K562 (cell line): ENCODE data around the gene AIG1. TPM values are rescaled to one million over a fixed set of nuclear protein-coding genes. Genes with fewer than 3 reads are reported as not detected.

ENCODE experiments used
- ATAC-seq: fragments of 200-7000 bp; cut with Tn5 transposase; 3 replicates; pipeline ENCODE4 v1.9.1; 2020; ENCODE audit warnings: moderate library complexity
- BruUV-seq: library from RNA; stranded (reverse); fragments of 400-500 nt; replicated peaks from 2 replicates; lab custom pipeline; 2021; lab: Mats Ljungman, UMichigan
- CTCF ChIA-PET: fragments of 300-600 bp; formaldehyde crosslinking; extraction: SDS; loops from one replicate; lab custom pipeline; 2021; ENCODE audit warnings: low intra/inter-chr PET ratio; lab: Yijun Ruan, JAX
- POLR2A ChIA-PET: fragments of 300-600, 350-650 bp; sonication (Branson Sonifier 250); formaldehyde crosslinking; extraction: SDS; loops from one replicate; lab custom pipeline; 2021; ENCODE audit warnings: antibody characterized with exemption, inconsistent platforms; lab: Yijun Ruan, JAX
- DNase-seq, 4 experiments: peaks; one replicate each; pipeline versions ENCODE4 v3.0.0 to v3.0.0-alpha.2; 2011 to 2018; ENCODE audit warnings: low spot score in 3 of 4, mixed read lengths in 3 of 4; ENCODE audit errors: extremely low read depth in 1 of 4
- FAIRE-seq: peaks from 2 replicates; lab custom pipeline; 2011; peaks lifted over from hg19 to GRCh38; lab: Jason Lieb, UNC
- H2AFZ ChIP-seq: 2 replicates; pipeline ENCODE4 v1.6.0; 2011; ENCODE audit warnings: low read depth, low read length, control low read depth, inconsistent platforms
- H3K27ac ChIP-seq: fragments of 200-600 bp; 3 replicates; pipeline ENCODE4 v1.8.0; 2011; ENCODE audit warnings: low read depth, mild to moderate bottlenecking, control low read depth, inconsistent platforms, low read length, moderate library complexity, mixed read lengths; ENCODE audit errors: extremely low read depth
- H3K27me3 ChIP-seq, 2 experiments: fragments of 300-600 bp in 1 of 2; 2 replicates in 1 of 2; 3 replicates in 1 of 2; pipeline versions ENCODE4 v1.6.0 to v1.8.0; 2011; ENCODE audit warnings: inconsistent platforms in 2 of 2, low read length in 2 of 2, mild to moderate bottlenecking in 1 of 2, mixed read lengths in 1 of 2, moderate library complexity in 1 of 2; ENCODE audit not compliant: control insufficient read depth in 2 of 2, insufficient read depth in 2 of 2
- H3K36me3 ChIP-seq: fragments of 300-600 bp; 3 replicates; pipeline ENCODE4 v1.8.0; 2011; ENCODE audit warnings: mild to moderate bottlenecking, low read length, inconsistent platforms; ENCODE audit not compliant: control insufficient read depth, insufficient read depth
- H3K4me1 ChIP-seq, 2 experiments: fragments of 200-600 bp in 1 of 2; replicated peaks in 1 of 2; 2 replicates in 1 of 2; 3 replicates in 1 of 2; pipeline versions ENCODE4 v1.5.1 to v1.8.0; 2011; ENCODE audit warnings: inconsistent platforms in 2 of 2, low read length in 2 of 2, mild to moderate bottlenecking in 1 of 2, mixed read lengths in 1 of 2, moderate library complexity in 1 of 2; ENCODE audit not compliant: control insufficient read depth in 2 of 2, insufficient read depth in 2 of 2
- H3K4me2 ChIP-seq: 2 replicates; pipeline ENCODE4 v1.6.1; 2011; ENCODE audit warnings: low read length, control low read depth, inconsistent platforms, mixed read lengths; ENCODE audit not compliant: insufficient read depth
- H3K4me3 ChIP-seq: fragments of 200-600 bp; sonication (generic), shearing (Covaris generic); 2 replicates; pipeline ENCODE4 v1.5.1; 2016; ENCODE audit warnings: control low read depth, inconsistent platforms
- H3K79me2 ChIP-seq: fragments of 200-600 bp; 3 replicates; pipeline ENCODE4 v1.8.0; 2011; ENCODE audit warnings: low read length, inconsistent platforms; ENCODE audit not compliant: control insufficient read depth, insufficient read depth
- H3K9ac ChIP-seq, 2 experiments: 2 replicates each; pipeline versions ENCODE4 v1.6.0 to v1.6.1; 2011; ENCODE audit warnings: low read depth in 2 of 2, low read length in 2 of 2, control low read depth in 1 of 2, inconsistent platforms in 1 of 2, mild to moderate bottlenecking in 1 of 2, mixed read lengths in 1 of 2; ENCODE audit not compliant: insufficient read depth in 1 of 2
- H3K9me1 ChIP-seq: one replicate; pipeline ENCODE4 v1.6.0; 2011; ENCODE audit warnings: inconsistent platforms, mild to moderate bottlenecking, low read length, moderate library complexity; ENCODE audit not compliant: control insufficient read depth, insufficient read depth
- H3K9me3 ChIP-seq: replicated peaks from 2 replicates; pipeline ENCODE4 v1.5.1; 2011; ENCODE audit warnings: low read depth, low read length, inconsistent platforms; ENCODE audit not compliant: control insufficient read depth, insufficient read depth
- H4K20me1 ChIP-seq: replicated peaks from 2 replicates; pipeline ENCODE4 v1.6.1; 2011; ENCODE audit warnings: low read length, inconsistent platforms, mixed read lengths; ENCODE audit not compliant: control insufficient read depth, insufficient read depth
- BACH1 ChIP-seq: fragments of 200-800 bp; sonication (Bioruptor generic); IDR thresholded peaks from 2 replicates; pipeline ENCODE4 v1.6.1; 2016; ENCODE audit warnings: missing genetic modification characterization, missing compliant biosample characterization
- BMI1 ChIP-seq: fragments of 150-350 bp; IDR thresholded peaks from 2 replicates; pipeline ENCODE4 v1.6.1; 2014; ENCODE audit warnings: low read length
- CTBP1 ChIP-seq: fragments of 450-650 bp; IDR thresholded peaks from 2 replicates; pipeline ENCODE4 v1.6.1; 2016; ENCODE audit warnings: borderline replicate concordance
- CTCF ChIP-seq, 3 experiments: IDR thresholded peaks in 2 of 3; conservative IDR thresholded peaks in 1 of 3; 2 replicates each; pipeline ENCODE4 v1.5.1; 2011 to 2012; ENCODE audit warnings: low read length in 3 of 3, mild to moderate bottlenecking in 3 of 3, control low read depth in 2 of 3, improper control_type of control experiment in 1 of 3, inconsistent platforms in 1 of 3, low read depth in 1 of 3, mixed read lengths in 1 of 3, moderate library complexity in 1 of 3; ENCODE audit not compliant: insufficient read depth in 2 of 3
- CTCFL ChIP-seq: IDR thresholded peaks from 2 replicates; pipeline ENCODE4 v1.6.1; 2011; ENCODE audit warnings: borderline replicate concordance, low read depth, mild to moderate bottlenecking, moderate library complexity, low read length; ENCODE audit not compliant: insufficient read depth, poor library complexity, severe bottlenecking
- CXXC5 ChIP-seq: fragments of 250-450 bp; sonication (Bioruptor Pico); IDR thresholded peaks from 2 replicates; pipeline ENCODE4 v1.8.0; 2022; ENCODE audit warnings: inconsistent platforms, mild to moderate bottlenecking, moderate library complexity
- FOXM1 ChIP-seq, 2 experiments: fragments of 450-650 bp in 1 of 2; sonication (generic) in 1 of 2; formaldehyde crosslinking in 1 of 2; IDR thresholded peaks; 2 replicates each; pipeline versions ENCODE4 v1.6.1 to v1.9.0; 2017 to 2022; ENCODE audit warnings: low read depth in 2 of 2, mild to moderate bottlenecking in 2 of 2, missing genetic modification reagents in 1 of 2, moderate library complexity in 1 of 2
- HMGN3 ChIP-seq: IDR thresholded peaks from 2 replicates; pipeline ENCODE4 v1.6.1; 2011; ENCODE audit warnings: borderline replicate concordance, low read depth, mild to moderate bottlenecking, mixed read lengths, low read length; ENCODE audit not compliant: insufficient read length; ENCODE audit errors: extremely low read depth
- MBD2 ChIP-seq: sonication (generic); IDR thresholded peaks from 2 replicates; pipeline ENCODE4 v1.6.1; 2016; ENCODE audit warnings: low read depth, borderline replicate concordance
- RHOXF2B ChIP-seq: fragments of 250-450 bp; sonication (Bioruptor Pico); conservative IDR thresholded peaks from 2 replicates; pipeline ENCODE4 v1.5.1; 2021
- ZNF263 ChIP-seq: sonication (generic); formaldehyde crosslinking; IDR thresholded peaks from 2 replicates; pipeline ENCODE4 v1.8.0; 2022; ENCODE audit warnings: mild to moderate bottlenecking, missing genetic modification reagents, borderline replicate concordance
- ZZZ3 ChIP-seq: fragments of 450-650 bp; IDR thresholded peaks from 2 replicates; pipeline ENCODE4 v1.6.1; 2016; ENCODE audit warnings: antibody characterized with exemption, mild to moderate bottlenecking, moderate library complexity
- whole genome bisulfite sequencing: fragments of 100-300 bp; shearing (Covaris generic); methylation state at CpG from one replicate; pipeline ENCODE4 v1.1.6; 2016; ENCODE audit warnings: low coverage, mixed read lengths; ENCODE audit not compliant: insufficient coverage; ENCODE audit errors: missing lambda C conversion rate; 5-methylcytosine and 5-hydroxymethylcytosine counted together
- in situ Hi-C: fragments of 300-500 bp; cut with MboI; formaldehyde crosslinking; loops from 4 replicates; pipeline ENCODE4 v1.15.0; 2018; ENCODE audit warnings: inconsistent platforms, mixed read lengths
- intact Hi-C: fragments of 100-400 bp; cut with micrococcal nuclease; formaldehyde crosslinking; loops from 2 replicates; pipeline ENCODE4 v1.14.2; 2022
- polyA plus RNA-seq, 8 experiments: library from polyadenylated mRNA; depleted of rRNA in 4 of 8; stranded (reverse) in 5 of 8; unstranded in 3 of 8; fragments of >200 nt; fragmentation: Nextera tagmentation in 2 of 8; fragmentation: Illumina TruSeq in 1 of 8; extraction: Ambion mirVana in 2 of 8; extraction: Trizol in 1 of 8; gene quantifications; 2 replicates each; pipeline versions ENCODE4 v1.2.1 to v1.2.3, GENCODE V29; 2011 to 2014; ENCODE audit warnings: inconsistent platforms in 1 of 8, missing spikeins in 1 of 8
- total RNA-seq, 7 experiments: library from RNA; depleted of rRNA in 6 of 7; stranded (reverse); fragments of >200 nt in 6 of 7; fragmentation: Illumina TruSeq in 2 of 7; extraction: Trizol in 2 of 7; gene quantifications; 2 replicates each; pipeline versions ENCODE4 v1.2.1 to v1.2.3, GENCODE V29; 2011 to 2021; ENCODE audit warnings: low replicate concordance in 1 of 7

AIG1 gene
- total and polyA plus RNA-seq, 9 of the 15 experiments (the other 6 are each of a cell fraction or from before 2014, with no cell fraction given), result 74.8 to 333 (median 127) TPM

GRCh38 chr6:143252961-143253360 is 192.3 kb downstream of the AIG1 start:
- FAIRE-seq (no peak), DNase-seq (no peak), ATAC-seq (no peak)
- BruUV-seq, result no TSS peak
- ChIA-PET POLR2A (no interaction called here), CTCF (no interaction called here)
- TF ChIP-seq CTBP1 (no peak), HMGN3 (no peak), ZNF263 (CRISPR knock-in tag) (no peak), BACH1 (tag) (no peak)
- Histone ChIP-seq H2AFZ (no peak overlapping the region), H3K4me1 (no peaks in the 10 kb centered on the region), H3K9me1 (no peaks in the 10 kb centered on the region), H3K9me3 (no peaks in the 10 kb centered on the region), H3K4me2 (no peak overlapping the region), H3K36me3 (peaks cover 16% of the 10 kb centered on the region; the same call in 2 of the 3 replicates), H3K79me2 (no peaks in the 10 kb centered on the region), H3K27ac (no peak overlapping the region), H3K9ac (no peak overlapping the region), H3K4me3 (no peak overlapping the region), H4K20me1 (no peaks in the 10 kb centered on the region), H3K27me3 (no peaks in the 10 kb centered on the region)
- 70% methylated on average over 6 of the region's 6 CpGs for WGBS
- in situ Hi-C loops, result no loop called here
- intact Hi-C loops, result no loop called here

- Histone ChIP-seq H3K36me3 (peaks cover 11% of the 10 kb centered on the region; the same call in 2 of the 3 replicates), H3K4me2 (no peak overlapping the region), H4K20me1 (no peaks in the 10 kb centered on the region), H3K4me3 (no peak overlapping the region), H3K9me1 (no peaks in the 10 kb centered on the region), H3K4me1 (no peaks in the 10 kb centered on the region), H3K9me3 (peaks cover under 1% of the 10 kb centered on the region), H3K9ac (no peak overlapping the region), H2AFZ (no peak overlapping the region), H3K27me3 (no peaks in the 10 kb centered on the region), H3K27ac (no peak overlapping the region), H3K79me2 (no peaks in the 10 kb centered on the region)
- ATAC-seq (no peak), DNase-seq (no peak), FAIRE-seq (no peak)
- intact Hi-C loops (no loop called here), in situ Hi-C loops (no loop called here)
- 13% methylated on average over 4 of the region's 4 CpGs for WGBS
- POLR2A ChIA-PET, result interaction anchor here (1.0 kb wide), 1 partner anchor 12 kb away, joined by 3 read pairs; no protein-coding TSS in a partner anchor
- CTCF ChIA-PET, result no interaction called here
- no TSS peak for BruUV-seq
- TF ChIP-seq CXXC5 (CRISPR knock-in tag) (no peak), CTCF (IDR thresholded peaks at IDR 0.05 in 2 of 3, conservative IDR thresholded peaks at IDR 0.05 in 1 of 3; ENCODE audit: insufficient read depth in 2 of 3, low read depth in 1 of 3, low read length in 3 of 3) (no peak), RHOXF2B (no peak), ZZZ3 (no peak), BMI1 (no peak), MBD2 (no peak), CTCFL (no peak), FOXM1 (IDR thresholded peaks at IDR 0.05; ENCODE audit: low read depth) (no peak), FOXM1 (CRISPR knock-in tag; IDR thresholded peaks at IDR 0.05; ENCODE audit: low read depth) (no peak)
These were observed 192.9 kb downstream of the AIG1 start for GRCh38 chr6:143253586-143253985.
